Measurements from ENCODE around the gene NCF2.
"Not testable (repeated sequence)": the region's sequence is repeated elsewhere in the genome, so short reads cannot be mapped to it uniquely, and the experiment has no call there.

The NCF2 gene

DNA sequence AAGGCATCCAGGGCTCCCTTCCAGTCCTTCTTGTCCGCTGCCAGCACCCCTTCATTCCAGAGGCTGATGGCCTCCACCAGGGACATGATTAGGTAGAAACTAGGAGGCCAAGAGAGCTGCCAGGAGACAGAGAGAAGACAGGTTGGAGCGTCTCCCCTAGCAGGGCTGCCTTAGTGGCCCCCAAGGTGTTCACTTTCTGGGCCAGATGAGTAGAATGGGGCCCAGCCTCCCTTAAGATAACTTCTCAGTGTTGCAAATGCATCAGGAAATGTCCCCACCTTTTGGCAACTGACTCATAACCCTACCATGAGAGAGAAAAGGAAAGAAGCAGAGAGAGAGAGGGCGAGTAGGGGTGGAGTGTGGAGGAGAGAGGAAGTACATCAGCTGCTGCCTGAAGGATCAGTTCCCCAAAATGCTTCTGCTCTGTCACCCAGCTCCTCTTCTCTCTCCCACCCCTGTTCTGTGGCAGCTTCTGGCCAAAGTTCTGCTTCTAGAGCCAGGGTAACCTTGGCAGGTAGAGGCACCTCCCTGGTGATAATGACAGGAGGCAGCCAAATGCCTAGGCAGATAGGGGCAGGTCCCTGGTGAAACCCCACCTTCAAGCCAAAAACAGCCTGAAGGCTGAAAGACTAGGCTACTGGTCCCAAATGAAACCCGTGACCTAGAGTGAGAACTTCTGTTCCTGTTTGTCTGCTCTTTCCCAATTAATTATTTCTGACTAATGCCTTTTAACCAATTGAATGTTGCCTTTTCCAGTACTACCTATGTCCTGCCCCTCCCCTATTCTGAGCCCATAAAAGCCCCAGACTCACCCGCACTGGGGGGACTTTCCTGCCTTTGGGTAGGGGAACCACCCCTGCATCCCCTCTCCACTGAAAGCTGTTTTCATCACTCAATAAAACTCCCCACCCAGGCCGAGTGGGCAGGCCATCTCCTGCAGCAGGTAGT is at the start of gene NCF2:
Gene NCF2 (minus strand): TSS at position 216 of the 948 bp plus-strand sequence. CDS start 130 bp downstream, at position 86.
- DNase-seq, result no peak

DNA sequence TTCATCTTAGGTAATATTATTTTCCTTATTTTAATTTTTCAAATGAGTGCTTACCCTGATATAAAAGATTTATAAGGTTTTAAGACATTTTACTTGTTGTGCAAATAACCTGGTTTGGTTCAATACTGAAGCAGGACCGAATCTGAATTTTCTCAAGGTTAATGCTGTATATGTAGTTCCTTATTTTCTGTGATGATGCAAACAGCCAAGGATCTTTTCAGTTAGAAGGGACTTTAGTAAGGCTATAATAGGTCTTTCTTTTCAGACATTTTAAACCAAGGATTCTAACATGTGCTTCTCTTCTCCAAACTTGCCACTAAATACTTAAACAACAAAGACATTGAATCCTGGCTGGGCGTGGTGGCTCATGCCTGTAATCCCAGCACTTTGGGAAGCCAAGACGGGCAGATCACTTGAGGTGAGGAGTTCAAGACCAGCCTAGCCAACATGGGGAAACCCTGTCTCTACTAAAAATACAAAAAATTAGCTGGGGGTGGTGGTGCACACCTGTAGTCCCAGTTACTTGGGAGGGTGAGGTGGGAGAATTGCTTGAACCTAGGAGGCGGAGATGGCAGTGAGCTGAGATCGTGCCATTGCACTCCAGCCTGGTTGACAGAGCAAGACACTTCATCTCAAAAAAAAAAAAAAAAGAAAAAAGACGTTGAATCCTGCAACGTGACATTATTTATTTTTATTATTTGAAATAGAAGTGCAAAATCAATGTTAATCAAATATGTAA is 48.6 kb upstream of the NCF2 start:
- no peak for DNase-seq

DNA sequence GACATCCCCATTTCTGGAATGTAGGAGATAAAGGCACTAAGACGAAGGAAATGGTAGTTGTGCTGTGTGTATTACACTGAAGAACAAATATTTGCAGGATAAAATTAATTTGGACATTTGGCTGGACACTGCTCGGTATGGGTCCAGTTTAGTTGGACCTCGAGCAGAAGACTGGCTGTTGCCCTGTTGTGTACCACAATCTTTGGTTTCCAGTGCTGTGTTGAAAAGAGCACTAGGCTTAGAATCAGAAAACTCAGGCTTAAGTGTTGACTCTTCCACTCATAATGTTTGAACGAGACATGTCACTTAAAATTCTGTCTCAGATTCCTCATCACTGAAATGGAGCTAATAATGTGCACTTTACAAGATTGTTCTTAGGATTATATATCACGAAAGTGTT is 46.5 kb upstream of the NCF2 start:
- no peak for DNase-seq

DNA sequence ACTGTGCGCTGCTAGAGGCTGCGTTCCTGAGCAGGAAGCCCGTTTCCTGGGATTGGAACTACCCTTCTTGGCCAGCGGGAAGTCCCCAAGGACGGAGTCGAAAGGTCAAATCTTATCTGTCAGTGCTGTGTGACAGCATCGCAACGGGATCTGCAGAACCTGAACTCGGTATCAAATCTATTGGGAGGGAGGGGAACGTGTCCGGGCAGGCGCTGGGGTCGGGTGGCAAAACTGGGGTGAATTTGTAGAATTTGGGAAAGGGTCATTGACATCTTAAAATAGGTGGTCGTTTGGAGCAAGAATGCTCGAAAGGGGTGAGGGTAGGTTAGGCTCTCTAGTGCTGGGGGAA is 46.0 kb upstream of the NCF2 start:
- no peak for DNase-seq

DNA sequence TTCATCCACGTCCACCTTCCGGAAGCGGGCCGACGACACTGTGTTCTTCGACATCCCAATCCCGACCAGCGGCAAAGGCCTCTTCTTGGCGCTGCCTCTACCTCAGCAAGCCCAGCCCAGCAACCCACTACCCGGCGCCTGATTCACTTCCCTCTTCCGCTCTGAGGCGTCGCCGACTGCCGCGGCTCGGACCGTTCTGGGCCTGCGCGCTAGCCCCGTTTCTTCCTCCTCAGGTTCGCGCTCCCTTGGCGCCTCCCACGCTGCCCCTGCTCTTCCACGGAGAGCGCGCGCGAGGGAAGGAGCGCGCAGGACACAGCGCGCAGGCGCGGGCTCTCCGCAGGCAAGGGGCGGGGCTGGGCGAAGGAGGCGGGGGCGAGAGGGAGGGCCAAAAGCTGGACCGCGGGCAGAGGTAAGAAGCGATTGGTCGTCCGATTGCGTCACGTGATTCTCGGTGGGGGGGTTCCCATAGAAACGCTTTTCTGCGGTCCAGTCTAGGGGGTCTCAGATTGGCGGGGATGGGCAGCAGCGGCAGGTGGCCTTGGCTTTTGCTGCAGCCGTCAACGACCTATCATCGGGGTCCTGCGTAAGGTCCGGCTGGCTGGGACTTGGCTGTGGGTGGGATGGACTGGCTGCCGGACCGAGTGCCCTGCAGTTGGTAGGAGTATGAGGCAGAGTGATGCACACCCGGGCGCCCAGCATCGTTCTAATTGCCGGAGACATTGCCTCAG is 45.5 kb upstream of the NCF2 start, which contains the start of gene ARPC5:
Gene ARPC5 (minus strand): TSS at position 178 of the 728 bp plus-strand sequence. CDS start 124 bp downstream, at position 54.
- DNase-seq, result peak; percentile 59

GRCh38 chr1:183635099-183635605 is 44.9 kb upstream of the NCF2 start:
- DNase-seq, result no peak

DNA sequence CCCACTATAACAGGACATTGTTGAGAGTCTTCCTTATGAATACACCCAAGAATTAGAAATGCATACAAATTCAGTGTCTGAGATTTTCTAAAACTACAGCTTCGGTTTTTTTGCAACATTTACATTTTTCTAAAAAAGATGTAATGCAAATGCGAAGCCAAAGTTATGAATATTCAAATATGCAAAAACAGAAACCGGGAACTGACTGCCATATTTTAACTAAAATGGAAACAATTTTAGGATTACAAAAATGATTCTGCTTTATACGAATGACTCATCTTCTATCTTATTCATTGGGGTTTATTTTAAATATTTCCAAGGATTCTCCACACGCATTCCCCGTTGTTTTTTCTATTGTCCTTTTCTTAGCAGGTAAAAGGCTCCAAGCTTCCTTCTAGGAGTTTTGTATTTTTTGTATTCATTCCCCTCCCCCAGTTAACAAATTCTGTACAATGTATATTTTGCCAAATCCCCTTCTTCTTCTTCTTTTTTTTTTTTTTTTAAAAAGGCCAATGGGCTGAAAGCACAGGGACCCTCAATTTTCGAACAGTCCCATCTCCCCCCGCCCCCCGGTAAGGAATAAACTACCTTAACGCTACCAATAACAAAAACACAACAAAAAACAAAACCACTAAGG is 44.3 kb upstream of the NCF2 start:
- DNase-seq, result no peak

GRCh38 chr1:183633676-183634343 is 43.6 kb upstream of the NCF2 start:
- DNase-seq, result no peak

DNA sequence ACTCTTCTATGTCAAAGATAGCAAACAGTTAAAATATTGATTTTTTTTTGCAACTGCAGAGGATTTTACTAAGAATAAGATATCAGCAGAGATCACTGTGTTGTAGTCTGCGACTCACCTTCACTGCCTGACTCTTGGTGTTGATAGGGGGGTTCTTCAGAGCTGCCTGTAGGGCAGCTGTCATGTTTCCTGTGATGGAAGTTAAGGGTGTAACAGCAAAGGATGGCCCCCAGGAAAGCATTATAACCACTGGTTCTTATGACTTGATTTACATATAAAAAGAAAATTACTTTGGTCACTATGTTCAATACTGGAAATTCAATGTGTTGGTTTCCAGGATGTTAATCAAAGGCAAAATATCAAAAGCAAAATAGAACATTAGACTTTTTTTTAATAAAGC is 42.7 kb upstream of the NCF2 start:
- no peak for DNase-seq

GRCh38 chr1:183632114-183632513 is 41.9 kb upstream of the NCF2 start:
- DNase-seq, result no peak

DNA sequence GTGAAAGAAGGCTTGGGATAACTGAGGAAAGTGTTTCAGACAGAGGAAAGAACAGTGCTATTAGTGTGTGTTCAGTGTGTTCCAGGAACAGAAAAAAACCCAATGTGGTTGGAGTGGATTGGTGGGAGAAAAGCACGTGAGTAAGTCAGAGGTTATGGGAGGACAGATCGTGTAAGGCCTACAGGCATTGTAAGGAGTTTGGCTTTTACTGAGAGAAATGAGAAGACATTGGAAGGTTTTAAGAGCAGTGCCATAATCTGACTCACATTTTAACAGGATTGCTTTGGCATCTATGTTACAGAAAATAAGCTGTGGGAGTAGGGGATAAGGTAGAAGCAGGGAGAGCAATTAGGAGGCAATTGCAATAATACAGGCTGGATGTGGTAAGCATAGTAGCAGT is 40.5 kb upstream of the NCF2 start:
- DNase-seq, result no peak

GRCh38 chr1:183628537-183628936 is 38.3 kb upstream of the NCF2 start:
- no peak for DNase-seq

DNA sequence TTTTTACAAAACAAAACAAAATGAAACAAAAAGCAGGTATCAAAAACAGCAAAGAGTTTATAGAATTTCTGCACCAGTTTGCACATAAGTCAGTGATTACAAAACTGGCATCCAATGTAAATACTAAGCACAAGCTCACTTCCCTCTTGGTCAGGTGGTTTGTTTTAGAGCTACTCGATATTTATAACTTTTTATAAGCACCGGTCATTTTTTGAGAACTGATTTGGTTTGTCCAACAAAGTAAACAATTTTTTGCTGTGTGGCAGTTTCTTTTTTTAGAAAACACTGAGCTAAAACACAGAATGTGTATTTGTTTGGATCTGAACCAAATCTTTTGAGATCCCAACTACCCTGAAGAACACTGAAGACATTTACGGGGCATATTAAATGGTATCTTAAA is 36.0 kb upstream of the NCF2 start:
- DNase-seq, result not testable (repeated sequence)

GRCh38 chr1:183622884-183623785 is 32.9 kb upstream of the NCF2 start:
- DNase-seq, result no peak

DNA sequence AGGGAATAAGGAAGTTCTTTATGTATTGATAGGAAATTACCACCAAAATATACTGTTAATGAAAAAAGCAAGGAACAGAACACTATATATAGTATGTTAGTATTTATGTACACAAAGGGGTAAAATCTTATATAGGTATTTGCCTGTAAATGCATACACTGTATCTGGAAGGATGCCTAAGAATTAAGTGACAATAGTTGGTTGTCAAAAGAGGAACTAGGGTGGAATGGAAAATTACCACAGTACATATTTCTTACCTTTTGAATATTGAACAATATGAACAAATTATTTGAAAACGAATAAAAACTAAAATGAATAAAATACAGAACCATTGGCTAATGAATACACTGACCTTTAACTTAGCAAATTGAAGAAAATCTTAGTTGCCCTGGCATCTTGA is 31.8 kb upstream of the NCF2 start:
- DNase-seq, result no peak

DNA sequence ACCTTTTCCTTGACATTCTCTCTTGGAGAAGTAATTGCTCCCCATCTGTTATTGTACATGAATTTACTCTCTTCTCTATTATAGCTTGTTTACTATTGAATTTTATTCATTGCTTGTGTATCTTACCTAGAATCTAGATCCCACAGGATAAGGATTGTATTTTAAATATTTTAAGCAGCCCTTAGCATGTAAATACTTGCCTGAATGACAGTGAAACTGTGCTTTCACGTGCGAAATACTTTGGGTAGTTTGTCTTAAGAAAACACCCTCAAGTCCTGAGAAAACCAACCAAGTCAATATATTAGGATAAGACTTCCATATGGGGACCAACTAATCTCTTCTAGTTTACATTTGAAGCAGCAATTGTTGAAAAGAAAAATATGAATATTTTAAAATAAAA is 30.1 kb upstream of the NCF2 start:
- no peak for DNase-seq

DNA sequence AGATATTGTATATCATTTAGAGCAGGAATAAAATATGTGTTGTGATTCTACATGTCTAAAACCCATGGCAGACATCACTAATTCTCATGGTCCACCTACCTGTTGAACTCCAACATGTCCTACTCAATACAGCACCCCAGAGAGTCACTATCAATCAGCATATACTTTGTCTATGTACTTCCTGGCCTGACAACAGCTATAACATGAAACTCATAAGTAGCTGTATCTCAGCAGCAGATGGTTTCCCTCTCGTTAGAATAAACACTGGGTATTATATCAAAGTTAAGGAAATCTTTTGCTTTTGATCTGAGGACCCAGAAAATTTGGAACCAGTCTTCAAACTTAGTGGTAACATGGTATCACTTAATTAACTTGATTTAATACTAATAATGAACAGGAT is 29.5 kb upstream of the NCF2 start:
- DNase-seq, result no peak

DNA sequence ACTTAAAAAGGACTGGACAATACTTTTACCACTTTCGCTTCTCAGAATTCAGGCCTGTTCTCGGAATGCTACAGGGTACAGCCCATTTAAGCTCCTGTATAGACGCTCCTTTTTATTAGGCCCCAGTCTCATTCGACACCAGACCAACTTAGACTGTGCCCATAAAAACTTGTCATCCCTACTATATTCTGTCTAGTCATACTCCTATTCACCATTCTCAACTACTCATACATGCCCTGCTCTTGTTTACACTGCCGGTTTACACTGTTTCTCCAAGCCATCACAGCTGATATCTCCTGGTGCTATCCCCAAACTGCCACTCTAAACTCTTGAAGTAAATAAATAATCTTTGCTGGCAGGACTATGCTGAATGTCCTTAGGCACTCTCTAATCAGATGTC is 27.9 kb upstream of the NCF2 start:
- DNase-seq, result not testable (repeated sequence)

GRCh38 chr1:183612975-183613374 is 22.7 kb upstream of the NCF2 start:
- not testable (repeated sequence) for DNase-seq

GRCh38 chr1:183612407-183612806 is 22.1 kb upstream of the NCF2 start:
- DNase-seq, result no peak

- DNase-seq, result no peak
These were observed 20.8 kb upstream of the NCF2 start for GRCh38 chr1:183611021-183611420.

Data from 8988T (cell line).